Tongue (tissue), 2 donors: ENCODE measurements around the gene CAMK2N2. TPM values are rescaled to one million over a fixed set of nuclear protein-coding genes. Genes with fewer than 3 reads are reported as not detected.
"Not testable (repeated sequence)": the region's sequence is repeated elsewhere in the genome, so short reads cannot be mapped to it uniquely, and the experiment has no call there.

ENCODE experiments used
- DNase-seq: peaks from one replicate; pipeline ENCODE4 v3.0.0-alpha.2; 2015
- total RNA-seq: library from RNA; depleted of rRNA; stranded (reverse); fragments of >200 nt; gene quantifications from one replicate; pipeline ENCODE4 v1.2.3, GENCODE V29; 2014

The CAMK2N2 gene
- total RNA-seq, 1 donor from 2014 or later, result not detected

- no peak for DNase-seq
These were observed 10.9 kb upstream of the CAMK2N2 start for GRCh38 chr3:184272269-184272668.

- not testable (repeated sequence) for DNase-seq
These were observed 5.9 kb upstream of the CAMK2N2 start for GRCh38 chr3:184267249-184267648.

GRCh38 chr3:184262764-184263179, 1.4 kb upstream of the CAMK2N2 start:
- DNase-seq, result no peak

DNA sequence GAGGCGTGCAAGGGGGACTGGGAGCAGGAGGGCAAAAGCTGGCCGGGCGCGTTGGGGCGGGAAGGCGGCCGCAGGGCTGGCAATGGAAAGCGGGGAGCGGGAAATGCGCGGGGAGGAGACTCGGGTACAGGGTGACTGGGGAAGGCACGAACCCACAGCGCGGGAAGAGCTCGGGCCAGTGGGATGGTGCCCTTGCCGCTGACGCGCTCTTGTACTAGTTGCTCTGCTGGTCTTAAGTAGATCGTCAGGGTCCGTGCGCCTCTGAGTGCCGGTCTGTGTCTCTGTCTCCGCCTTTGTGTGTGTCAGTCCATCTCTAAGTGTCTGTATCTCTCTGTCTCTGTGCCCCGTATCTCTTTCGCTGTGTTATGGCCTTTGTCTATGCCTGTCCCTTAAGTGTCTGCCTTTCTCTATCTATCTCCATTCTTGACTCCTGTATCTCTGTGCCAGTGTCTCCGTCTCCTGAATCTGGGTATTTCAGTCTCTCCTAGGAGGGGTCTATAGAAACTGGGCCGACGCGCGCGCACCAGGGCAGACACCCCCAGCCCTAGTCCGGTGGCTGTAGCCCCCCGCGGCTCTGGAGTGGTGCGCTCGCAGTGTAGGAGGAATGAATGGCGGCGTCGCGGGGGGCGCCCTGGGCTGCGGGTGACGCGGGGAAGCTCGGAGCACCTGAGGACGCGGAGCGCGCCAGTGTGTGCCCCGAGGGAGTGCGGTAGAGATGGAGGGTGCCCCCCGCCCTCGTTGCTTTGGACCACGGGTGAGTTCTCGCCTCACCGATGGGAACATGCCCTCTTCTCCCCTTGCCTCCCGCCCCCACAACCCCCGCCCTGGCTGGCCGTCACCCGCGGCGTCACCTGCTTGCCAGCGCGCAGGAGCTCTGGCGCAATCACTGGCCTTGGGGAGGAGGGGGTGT, 756 bp upstream of the CAMK2N2 start:
- DNase-seq, result no peak

DNA sequence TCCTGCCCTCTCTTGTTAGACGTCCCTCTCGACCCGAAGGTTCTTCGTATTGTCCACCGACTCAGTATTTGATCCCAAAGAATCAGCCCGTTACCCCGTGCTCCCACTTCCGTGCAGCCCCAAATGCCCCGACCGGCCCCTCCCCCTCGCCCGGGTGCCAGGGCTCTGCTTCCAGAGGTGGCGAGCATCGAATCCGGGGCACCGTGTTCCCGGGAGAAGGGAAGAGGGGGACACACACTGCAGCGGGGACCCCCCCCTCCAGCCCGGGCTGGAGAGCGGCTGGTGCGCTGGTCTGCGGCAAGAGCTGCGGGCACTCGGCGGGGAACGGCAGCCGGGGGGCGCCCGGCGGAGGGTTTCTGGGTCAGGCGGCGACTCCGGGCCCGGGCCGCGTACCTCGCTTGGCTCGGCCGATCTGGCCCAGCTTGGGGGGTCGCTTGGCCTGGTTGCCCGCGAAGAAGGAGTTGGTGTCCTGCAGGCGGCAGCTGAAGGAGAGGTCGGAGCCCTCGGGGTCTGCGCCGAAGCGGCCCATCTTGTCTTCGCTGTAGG, 556 bp downstream of the CAMK2N2 start:
- DNase-seq, result no peak

DNA sequence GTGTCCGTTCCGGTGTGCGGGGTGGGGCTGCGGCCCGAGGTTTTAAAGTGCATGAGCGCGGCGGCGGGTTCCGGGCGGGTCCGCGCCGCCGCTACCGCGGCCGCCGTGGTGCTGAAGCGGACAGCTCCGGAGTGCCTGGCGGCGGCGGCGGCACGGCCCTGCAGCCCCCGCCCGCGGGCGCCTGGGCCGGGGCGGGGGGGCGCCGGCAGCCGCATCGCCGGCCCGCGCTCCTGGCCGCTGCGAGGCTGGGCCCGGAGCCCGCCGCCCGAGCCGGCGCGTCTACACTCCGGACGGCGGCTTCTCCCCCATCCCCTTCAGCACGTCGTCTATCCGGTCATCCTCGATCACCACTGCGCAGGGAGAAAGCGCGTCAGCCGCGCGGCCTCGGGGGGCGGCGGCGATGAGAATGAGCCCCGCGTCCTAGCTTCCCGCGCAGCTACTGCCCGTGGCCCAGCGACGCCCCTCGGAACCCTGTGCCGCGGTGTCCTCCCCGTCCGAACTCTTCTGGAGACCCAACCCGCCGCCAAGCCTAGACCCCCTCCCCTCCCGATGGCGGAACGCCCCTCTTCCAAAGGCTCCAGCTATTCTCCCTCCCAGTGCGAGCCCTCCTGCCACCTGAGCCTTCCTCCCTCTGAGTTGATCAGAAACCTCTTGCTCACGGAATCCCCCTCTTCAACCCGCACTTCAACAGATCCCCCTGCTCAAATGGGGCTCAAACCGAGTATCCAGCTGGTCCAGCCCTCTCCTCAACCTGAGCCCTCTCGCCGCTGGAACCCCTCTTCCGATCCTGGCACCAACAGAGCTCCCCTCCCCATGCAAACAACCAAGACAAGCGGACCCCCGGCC, 1.3 kb downstream of the CAMK2N2 start:
- peak; percentile 67 for DNase-seq

DNA sequence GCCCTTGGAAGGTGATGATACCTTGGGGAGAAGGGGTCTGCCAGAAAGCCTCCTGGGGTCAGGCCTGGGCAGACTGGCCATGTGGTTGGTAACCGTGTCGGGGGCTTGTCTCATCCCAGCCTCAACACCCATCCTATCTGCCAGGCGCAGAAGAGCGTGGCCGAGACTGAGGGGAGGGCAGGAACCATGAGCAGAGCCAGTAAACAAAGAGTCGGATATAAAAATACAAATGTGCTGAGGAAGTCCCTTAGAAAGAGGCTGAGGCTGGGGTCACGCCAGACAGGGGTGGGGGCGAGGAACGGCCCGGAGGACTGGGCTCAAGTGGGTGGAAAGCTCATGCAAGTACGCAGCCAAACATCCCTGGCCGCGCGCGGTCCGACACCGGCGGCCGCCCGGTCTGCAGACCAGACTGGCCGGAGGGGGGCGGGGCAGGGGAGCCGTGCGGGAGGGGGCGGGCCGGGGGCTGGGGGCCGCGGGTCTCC, 1.9 kb downstream of the CAMK2N2 start:
- no peak for DNase-seq

GRCh38 chr3:184258926-184259325, 2.4 kb downstream of the CAMK2N2 start:
- DNase-seq, result no peak

DNA sequence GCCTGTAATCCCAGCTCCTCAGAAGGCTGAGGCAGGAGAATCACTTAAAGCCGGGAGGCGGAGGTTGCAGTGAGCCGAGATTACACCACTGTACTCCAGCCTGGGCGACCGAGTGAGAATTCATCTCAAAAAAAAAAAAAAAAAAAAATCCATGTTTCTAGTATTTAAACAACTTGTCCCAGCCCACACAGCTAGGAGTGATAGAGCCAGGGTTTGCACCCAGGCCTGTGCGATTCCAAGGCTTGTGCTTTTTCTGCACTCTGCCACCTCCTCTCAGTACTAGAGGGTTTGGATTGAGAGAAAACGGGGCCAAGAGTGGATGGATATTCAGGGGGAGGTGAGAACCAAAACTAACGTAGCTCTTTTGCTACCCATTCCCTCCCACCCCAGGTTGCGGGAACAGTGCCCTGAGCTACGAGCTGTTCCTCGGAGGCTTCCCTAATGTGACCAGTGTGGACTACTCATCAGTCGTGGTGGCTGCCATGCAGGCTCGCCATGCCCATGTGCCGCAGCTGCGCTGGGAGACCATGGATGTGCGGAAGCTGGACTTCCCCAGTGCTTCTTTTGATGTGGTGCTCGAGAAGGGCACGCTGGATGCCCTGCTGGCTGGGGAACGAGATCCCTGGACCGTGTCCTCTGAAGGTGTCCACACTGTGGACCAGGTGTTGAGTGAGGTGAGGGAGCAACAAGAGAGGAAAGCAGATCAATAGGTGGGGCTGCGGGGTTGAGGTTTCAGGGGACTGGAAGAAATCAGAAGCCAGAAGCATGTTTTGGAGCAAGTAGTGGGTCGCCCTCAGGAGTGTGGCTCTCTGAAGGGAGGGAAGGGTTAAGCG, 4.1 kb downstream of the CAMK2N2 start:
- no peak for DNase-seq

GRCh38 chr3:184255291-184256039, 5.9 kb downstream of the CAMK2N2 start:
- no peak for DNase-seq

GRCh38 chr3:184250167-184250828, 11.1 kb downstream of the CAMK2N2 start:
- DNase-seq, result peak; percentile 85

DNA sequence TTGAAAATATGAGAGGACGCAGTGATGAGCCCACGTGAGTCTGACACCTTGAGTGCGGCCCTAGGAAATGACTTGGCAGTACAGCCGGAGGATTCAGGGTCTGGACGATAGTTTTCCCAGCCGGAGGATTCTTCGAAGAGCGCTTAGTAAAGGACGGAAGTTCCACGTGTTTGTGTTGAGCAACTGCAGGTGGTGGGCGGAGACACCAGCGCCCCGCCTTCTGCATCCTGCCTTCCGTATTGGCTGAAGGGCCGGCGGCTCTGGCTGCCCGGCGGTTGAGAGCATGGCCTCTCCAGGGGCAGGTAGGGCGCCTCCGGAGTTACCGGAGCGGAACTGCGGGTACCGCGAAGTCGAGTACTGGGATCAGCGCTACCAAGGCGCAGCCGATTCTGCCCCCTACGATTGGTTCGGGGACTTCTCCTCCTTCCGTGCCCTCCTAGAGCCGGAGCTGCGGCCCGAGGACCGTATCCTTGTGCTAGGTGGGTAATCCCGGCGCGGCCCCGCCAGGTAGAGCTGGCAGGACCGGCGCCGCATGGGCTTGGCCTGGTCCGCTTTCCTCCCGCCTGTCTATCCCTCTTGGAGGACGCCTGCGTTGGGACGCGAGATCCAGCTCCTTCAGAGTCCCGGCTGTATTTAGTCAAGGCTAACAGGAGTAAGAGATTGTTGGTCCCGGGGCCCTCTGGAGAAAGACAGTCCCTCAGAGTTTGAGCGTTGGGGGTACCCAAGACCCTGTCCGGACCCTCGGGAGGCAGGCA, 11.8 kb downstream of the CAMK2N2 start, which contains the start of gene EEF1AKMT4:
EEF1AKMT4 (plus strand) TSS at position 261 of the 755 bp plus-strand sequence; CDS start at position 284, 23 bp downstream.
- peak; percentile 97 for DNase-seq

- DNase-seq, result peak; percentile 93
These were observed 12.6 kb downstream of the CAMK2N2 start, which contains the start of gene ALG3 for GRCh38 chr3:184248454-184249411. ALG3 (minus strand) TSS chr3:184248962; CDS start chr3:184248940, 22 bp downstream.

- DNase-seq, result no peak
These were observed 19.1 kb downstream of the CAMK2N2 start for GRCh38 chr3:184242297-184242685.

GRCh38 chr3:184241447-184242296, 19.7 kb downstream of the CAMK2N2 start:
- DNase-seq, result no peak

DNA sequence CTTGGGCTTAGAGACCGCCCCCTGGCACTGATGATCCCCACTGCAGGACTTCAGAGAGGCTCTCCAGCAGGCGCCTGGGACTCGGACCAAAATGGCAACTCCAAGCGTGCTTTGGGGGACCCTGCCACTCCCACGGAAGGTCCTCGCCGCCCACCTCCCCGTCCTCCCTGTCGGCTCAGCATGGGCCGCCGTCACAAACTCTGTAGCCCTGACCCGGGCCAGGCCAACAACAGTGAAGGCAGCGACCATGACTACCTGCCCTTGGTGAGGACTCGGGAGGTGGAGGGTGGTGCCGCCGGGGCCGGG, 20.3 kb downstream of the CAMK2N2 start:
- no peak for DNase-seq
